ENCODE results near the gene OPHN1.
A peak's percentile ranks its signal among the peaks of the same experiment; 100 is the strongest.

OPHN1 gene

GRCh38 chrX:68234171-68234910 is 199.0 kb downstream of the OPHN1 start:
- DNase-seq: no peak

GRCh38 chrX:68232206-68232605 is 201.1 kb downstream of the OPHN1 start:
- no peak for DNase-seq

- no peak for DNase-seq
Observed at GRCh38 chrX:68209008-68209407, 224.3 kb downstream of the OPHN1 start.

DNA sequence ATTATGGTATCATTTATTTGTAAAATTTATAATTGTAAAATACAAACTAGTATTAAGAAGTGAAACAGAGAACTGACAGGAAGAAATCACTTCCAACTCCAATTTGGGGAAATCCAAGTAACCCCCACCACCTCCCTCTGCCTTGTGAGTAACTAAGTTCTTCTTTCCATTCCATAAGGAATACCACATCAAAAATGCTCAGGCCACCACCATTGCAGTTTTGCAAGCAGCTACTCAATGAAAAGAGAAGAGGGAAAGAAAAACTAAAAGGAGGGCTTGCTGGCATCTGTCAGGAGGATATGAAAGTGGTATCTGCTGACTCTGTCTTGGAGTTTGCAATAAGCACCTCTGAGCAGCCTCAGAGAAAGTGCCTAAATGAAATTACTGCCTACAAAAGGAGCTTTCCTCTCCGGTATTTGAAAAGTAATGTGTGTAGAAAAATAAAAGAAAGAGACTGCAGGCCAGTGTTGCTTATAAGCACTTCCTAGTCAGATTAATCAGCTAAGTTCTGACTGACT is 228.7 kb downstream of the OPHN1 start:
- no peak for DNase-seq

GRCh38 chrX:68203646-68204045 is 229.6 kb downstream of the OPHN1 start:
- no peak for DNase-seq

- DNase-seq: no peak
Observed at GRCh38 chrX:68203211-68203610, 230.1 kb downstream of the OPHN1 start.

GRCh38 chrX:68199062-68199848 is 234.0 kb downstream of the OPHN1 start:
- no peak for DNase-seq

DNA sequence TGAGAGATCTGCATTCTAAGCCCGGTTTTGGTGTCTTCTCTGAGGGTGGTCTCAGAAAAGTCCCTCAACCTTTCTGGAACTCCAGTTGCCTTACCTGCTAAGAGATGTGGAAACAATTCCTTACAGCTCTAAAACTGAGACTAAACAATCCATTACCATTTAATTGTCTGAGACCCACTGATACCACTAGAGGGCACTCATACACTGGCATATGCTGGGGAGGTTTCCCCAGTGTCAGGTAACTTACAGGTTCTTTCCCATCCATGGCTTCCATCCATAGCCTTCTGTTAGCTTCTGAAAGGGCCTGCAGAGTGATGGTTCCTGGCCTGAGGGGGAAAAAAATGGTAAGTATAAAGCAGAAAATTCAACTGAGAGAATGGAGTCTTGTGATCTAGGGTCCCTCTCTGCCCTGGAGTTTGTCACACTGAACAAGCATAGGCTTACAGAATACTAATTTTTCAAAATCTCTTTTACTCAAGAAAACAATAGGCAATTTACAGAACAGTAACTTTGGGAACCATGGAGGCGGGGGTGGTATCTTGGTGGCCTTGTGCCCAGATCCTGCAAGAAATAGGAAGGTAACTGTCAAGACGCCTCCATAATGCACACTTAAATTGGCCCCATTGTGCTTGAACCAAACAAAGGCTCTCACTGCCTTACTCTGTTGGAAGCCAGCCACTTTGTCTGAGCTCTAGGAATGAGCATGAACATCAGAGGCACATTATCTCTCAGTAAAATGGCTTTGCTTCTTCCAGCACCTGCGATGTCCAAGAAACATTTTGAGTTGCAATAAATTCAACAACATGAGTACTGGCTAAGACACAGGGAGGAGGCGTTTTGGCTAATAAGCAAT is 236.1 kb downstream of the OPHN1 start:
- DNase-seq: peak in 1 of 2 experiments; percentile 1

GRCh38 chrX:68195561-68195960 is 237.7 kb downstream of the OPHN1 start:
- DNase-seq: no peak

DNA sequence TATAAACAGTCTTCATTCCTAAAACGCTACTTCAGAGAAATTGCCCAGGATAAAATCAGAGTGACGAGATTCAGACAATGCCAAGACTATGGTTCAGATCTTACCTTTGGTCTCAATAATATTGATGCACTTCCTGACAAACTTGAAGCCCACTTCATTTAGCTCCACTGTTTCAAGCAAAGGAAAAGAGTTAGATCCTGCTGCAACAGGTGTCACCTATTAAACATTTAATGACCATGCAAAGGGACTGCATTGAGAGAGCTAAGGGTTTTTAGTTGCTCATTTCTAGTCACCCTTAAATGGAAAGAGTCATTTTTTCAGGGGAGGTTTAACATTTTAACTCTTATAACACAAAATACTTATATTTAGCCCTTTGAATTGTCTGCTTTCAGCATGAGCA is 239.5 kb downstream of the OPHN1 start:
- DNase-seq: no peak

- no peak for DNase-seq
Observed at GRCh38 chrX:68193234-68193633, 240.1 kb downstream of the OPHN1 start.

DNA sequence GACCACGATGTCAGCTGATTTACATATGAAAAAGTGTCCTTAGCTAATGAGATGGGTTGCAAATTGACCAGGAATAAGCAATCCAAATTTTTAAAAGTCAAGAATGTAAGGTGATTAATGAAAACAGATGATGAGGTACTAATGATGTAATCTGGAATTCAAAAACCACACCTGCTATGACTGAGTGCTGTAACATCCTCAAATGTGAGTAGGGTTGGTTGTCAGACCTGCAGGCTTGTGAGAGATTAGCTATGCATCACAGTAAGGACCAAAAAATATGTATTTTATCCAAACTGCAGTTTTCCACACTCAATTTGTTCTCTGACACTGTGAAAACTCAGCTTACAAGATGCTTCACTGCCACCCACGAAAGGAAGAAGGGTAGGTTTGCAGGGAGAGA is 242.5 kb downstream of the OPHN1 start:
- DNase-seq: no peak

GRCh38 chrX:68186552-68187262 is 246.6 kb downstream of the OPHN1 start:
- DNase-seq: no peak

GRCh38 chrX:68185161-68185560 is 248.1 kb downstream of the OPHN1 start:
- no peak for DNase-seq

GRCh38 chrX:68183612-68184214 is 249.6 kb downstream of the OPHN1 start:
- peak in 1 of 2 experiments; percentile 0 for DNase-seq

GRCh38 chrX:68180579-68180978 is 252.7 kb downstream of the OPHN1 start:
- no peak for DNase-seq

DNA sequence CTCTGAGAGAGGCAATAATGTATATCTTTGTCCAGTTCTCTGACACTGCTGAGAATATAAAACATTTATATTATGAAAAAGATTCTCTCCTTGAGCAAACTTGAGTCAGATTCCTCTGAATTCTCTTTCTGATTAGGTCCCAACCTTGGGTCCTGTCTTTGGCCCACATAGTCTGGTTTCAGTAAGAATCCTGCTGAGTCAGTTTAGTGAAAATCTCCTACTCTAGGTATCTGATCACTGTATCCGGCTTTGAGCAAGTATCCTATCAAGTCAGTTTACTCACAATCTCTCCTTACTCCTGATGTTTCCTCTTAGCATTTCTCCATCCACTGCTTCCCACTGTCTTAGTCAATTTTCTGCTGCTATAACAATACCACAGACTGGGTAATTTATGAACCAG is 253.9 kb downstream of the OPHN1 start:
- DNase-seq: no peak

GRCh38 chrX:68177542-68177941 is 255.8 kb downstream of the OPHN1 start:
- DNase-seq: no peak

- DNase-seq: no peak
Observed at GRCh38 chrX:68175562-68175961, 257.7 kb downstream of the OPHN1 start.

DNA sequence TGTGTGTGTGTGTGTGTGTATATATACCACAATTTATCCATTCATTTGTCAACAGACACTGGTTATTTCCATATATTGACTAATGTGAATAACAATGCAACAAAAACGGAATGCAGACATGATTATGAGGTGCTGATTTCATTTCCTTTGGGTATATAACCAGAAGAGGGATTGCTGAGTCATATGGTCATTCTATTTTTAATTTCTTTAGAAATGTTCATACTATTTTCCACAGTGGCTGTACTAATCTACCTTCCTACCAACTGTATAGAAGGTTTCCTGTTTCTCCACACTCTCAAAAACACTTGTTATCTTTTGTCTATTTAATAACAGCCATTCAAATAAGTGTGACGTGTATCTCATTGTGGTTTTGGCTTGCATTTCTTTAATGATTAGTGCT is 269.9 kb downstream of the OPHN1 start:
- DNase-seq: no peak

DNA sequence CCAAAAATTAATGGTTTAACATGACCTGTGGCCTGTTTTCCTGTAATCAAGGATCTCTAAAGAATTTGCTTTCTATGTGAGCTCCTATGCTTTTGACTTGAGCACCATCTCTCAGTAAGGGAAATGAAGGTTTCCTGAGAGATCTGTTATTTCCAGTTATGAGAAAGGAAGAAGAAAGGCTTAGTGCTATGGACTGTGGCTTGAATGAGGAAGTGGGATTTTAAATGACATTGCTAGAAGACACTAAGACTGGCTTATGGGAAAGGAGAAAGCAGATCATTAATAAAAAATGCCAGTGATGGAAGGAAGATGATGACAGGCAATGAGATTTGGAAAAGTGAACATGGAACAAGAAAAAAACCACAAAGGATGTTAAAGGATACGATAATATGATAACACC is 285.4 kb downstream of the OPHN1 start:
- DNase-seq: no peak

DNA sequence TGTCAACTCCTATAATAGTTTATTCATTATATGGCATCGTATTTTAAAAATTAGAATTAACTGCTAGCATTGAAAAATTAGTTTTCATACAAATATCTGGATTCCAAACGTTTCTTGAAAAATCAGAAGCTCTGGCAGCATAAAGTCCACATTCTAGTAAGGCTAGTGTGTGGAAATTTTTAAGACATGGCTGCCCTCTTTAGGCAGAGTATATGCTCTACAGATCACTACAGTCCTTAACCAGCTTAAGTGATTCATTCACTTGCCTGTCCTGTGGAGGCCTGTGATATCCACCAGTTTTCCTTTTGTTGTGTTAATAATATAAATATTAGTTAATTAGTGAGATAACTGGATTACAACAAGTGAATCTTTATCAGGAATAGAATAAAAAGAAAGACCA is 287.2 kb downstream of the OPHN1 start:
- DNase-seq: no peak

All from NCI-H1930 (cell line).